DOHH2 (cell line): Measurements from ENCODE around the gene TDP2.

ENCODE experiments used
- H3F3A ChIP-seq: fragments of 200-600 bp; sonication (generic), shearing (Covaris generic); 2 replicates; pipeline ENCODE4 v1.6.0; 2016; ENCODE audit warnings: antibody characterized with exemption, mild to moderate bottlenecking; ENCODE audit not compliant: control insufficient read depth, insufficient read depth
- H3K27ac ChIP-seq: fragments of 200-600 bp; sonication (generic); 2 replicates; pipeline ENCODE4 v1.5.1; 2014; ENCODE audit warnings: low read depth, mild to moderate bottlenecking, low read length, moderate library complexity
- H3K27me3 ChIP-seq: fragments of 200-600 bp; sonication (generic); 2 replicates; pipeline ENCODE4 v1.6.1; 2014; ENCODE audit warnings: mild to moderate bottlenecking, low read length, mixed read lengths; ENCODE audit not compliant: control insufficient read depth
- H3K36me3 ChIP-seq: fragments of 200-600 bp; sonication (generic); 2 replicates; pipeline ENCODE4 v1.6.1; 2014; ENCODE audit warnings: mild to moderate bottlenecking, low read length, moderate library complexity, mixed read lengths; ENCODE audit not compliant: control insufficient read depth
- H3K4me1 ChIP-seq: fragments of 200-600 bp; sonication (generic); 2 replicates; pipeline ENCODE4 v1.6.1; 2014; ENCODE audit warnings: mild to moderate bottlenecking, low read length, mixed read lengths; ENCODE audit not compliant: control insufficient read depth
- H3K4me2 ChIP-seq: fragments of 200-600 bp; sonication (generic); 2 replicates; pipeline ENCODE4 v1.6.0; 2014; ENCODE audit warnings: mild to moderate bottlenecking, low read length, moderate library complexity
- H3K4me3 ChIP-seq: fragments of 200-600 bp; sonication (generic); 2 replicates; pipeline ENCODE4 v1.5.1; 2014; ENCODE audit warnings: mild to moderate bottlenecking, low read length, mixed read lengths
- H3K79me2 ChIP-seq: fragments of 200-600 bp; sonication (generic); 2 replicates; pipeline ENCODE4 v1.6.1; 2014; ENCODE audit warnings: mild to moderate bottlenecking, low read length, mixed read lengths; ENCODE audit not compliant: control insufficient read depth
- H3K9me2 ChIP-seq: fragments of 200-600 bp; sonication (generic); replicated peaks from 2 replicates; pipeline ENCODE4 v1.6.1; 2014; ENCODE audit warnings: mild to moderate bottlenecking, low read length, mixed read lengths; ENCODE audit not compliant: control insufficient read depth
- H3K9me3 ChIP-seq: fragments of 200-600 bp; sonication (generic); 2 replicates; pipeline ENCODE4 v1.6.1; 2014; ENCODE audit warnings: antibody characterized with exemption, low read length, mixed read lengths; ENCODE audit not compliant: control insufficient read depth, insufficient read depth
- H4K20me1 ChIP-seq: fragments of 200-600 bp; sonication (generic); 2 replicates; pipeline ENCODE4 v1.6.0; 2014; ENCODE audit warnings: low read depth, mild to moderate bottlenecking, antibody characterized with exemption, low read length, moderate library complexity; ENCODE audit not compliant: control insufficient read depth, insufficient read depth
- EZH2phosphoT487 ChIP-seq: fragments of 200-600 bp; sonication (generic); IDR thresholded peaks from 2 replicates; pipeline ENCODE4 v1.6.1; 2017; ENCODE audit warnings: borderline replicate concordance, mild to moderate bottlenecking, antibody characterized with exemption, low read length, moderate library complexity, mixed read lengths
- TF ChIP-seq, protein P1 (sequence below): fragments of 200-600 bp; sonication (generic); IDR thresholded peaks from one replicate; pipeline ENCODE4 v1.5.1; 2014; ENCODE audit warnings: antibody characterized with exemption, mild to moderate bottlenecking, low read depth, low read length; ENCODE audit not compliant: poor library complexity, severe bottlenecking

TDP2 gene

GRCh38 chr6:24708612-24709011, 41.9 kb upstream of the TDP2 start:
- H3K4me2 ChIP-seq = no peak overlapping the region
- peaks cover 41% of the 10 kb centered on the region for H3K79me2 ChIP-seq
- H3K27me3 ChIP-seq = no peaks in the 10 kb centered on the region
- H3K9me3 ChIP-seq = no peaks in the 10 kb centered on the region
- H3K4me3 ChIP-seq = no peak overlapping the region
- H3F3A ChIP-seq = peaks cover 25% of the 10 kb centered on the region
- H4K20me1 ChIP-seq = peaks cover 6% of the 10 kb centered on the region; the same call in 1 of the 2 replicates
- no peak overlapping the region for H3K27ac ChIP-seq
- peaks cover 99% of the 10 kb centered on the region for H3K36me3 ChIP-seq
- H3K4me1 ChIP-seq = peaks cover 5% of the 10 kb centered on the region
- no peaks in the 10 kb centered on the region for H3K9me2 ChIP-seq
- TF ChIP-seq EZH2phosphoT487 = no peak
- TF ChIP-seq, protein P1, sequence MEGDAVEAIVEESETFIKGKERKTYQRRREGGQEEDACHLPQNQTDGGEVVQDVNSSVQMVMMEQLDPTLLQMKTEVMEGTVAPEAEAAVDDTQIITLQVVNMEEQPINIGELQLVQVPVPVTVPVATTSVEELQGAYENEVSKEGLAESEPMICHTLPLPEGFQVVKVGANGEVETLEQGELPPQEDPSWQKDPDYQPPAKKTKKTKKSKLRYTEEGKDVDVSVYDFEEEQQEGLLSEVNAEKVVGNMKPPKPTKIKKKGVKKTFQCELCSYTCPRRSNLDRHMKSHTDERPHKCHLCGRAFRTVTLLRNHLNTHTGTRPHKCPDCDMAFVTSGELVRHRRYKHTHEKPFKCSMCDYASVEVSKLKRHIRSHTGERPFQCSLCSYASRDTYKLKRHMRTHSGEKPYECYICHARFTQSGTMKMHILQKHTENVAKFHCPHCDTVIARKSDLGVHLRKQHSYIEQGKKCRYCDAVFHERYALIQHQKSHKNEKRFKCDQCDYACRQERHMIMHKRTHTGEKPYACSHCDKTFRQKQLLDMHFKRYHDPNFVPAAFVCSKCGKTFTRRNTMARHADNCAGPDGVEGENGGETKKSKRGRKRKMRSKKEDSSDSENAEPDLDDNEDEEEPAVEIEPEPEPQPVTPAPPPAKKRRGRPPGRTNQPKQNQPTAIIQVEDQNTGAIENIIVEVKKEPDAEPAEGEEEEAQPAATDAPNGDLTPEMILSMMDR = no peak

DNA sequence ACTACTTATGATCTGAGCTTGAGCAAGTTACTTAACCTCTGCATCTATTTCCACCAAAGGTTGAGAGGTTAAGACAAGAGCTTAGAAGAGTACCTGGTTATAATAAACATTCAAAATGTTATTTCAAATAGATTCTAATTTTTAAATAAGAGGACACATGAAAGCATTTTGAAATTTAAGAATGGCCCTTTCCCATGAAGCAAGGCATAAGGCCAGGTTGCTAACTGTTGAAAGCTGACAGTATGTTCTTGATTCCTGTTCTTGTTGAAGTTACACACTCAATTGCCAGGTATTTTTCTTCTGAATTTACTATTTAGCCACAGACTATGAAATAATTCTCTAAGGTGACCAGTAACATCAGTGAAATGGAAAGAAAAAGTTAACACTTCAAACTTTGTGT, 37.8 kb upstream of the TDP2 start:
- Histone ChIP-seq H3F3A (peaks cover 46% of the 10 kb centered on the region), H3K4me2 (no peak overlapping the region), H3K27me3 (no peaks in the 10 kb centered on the region), H3K27ac (no peak overlapping the region), H3K79me2 (peaks cover 9% of the 10 kb centered on the region), H4K20me1 (no peaks in the 10 kb centered on the region), H3K4me3 (no peak overlapping the region), H3K9me2 (no peaks in the 10 kb centered on the region), H3K9me3 (no peaks in the 10 kb centered on the region), H3K4me1 (peaks cover 10% of the 10 kb centered on the region), H3K36me3 (peaks cover 85% of the 10 kb centered on the region)
- no peak for TF ChIP-seq EZH2phosphoT487
- TF ChIP-seq, protein P1 = no peak

DNA sequence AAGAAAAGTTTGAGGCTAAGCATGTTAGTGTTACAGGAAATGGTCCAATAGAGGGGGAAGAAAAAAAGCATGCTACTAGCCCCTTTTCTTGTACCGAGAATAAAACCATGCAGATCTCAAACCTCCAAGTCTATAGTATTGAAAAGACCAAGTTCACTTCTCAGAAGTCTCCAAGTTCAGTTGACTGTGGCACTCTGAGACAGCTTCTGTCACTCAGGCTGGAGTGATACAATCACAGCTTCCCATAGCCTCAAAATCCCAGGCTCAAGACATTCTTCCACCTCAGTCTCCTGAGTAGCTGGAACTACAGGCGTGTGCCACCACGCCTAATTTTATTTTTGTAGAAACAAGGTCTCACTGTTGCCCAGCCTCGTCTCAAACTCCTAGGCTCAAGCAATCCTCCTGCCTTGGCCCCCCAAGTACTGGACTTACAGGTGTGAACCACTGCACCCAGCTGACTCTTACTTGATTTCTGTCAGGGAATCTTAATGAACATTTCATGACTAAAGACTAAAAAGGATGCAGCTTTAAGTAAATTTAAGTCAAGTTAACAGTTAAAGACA, 36.1 kb upstream of the TDP2 start:
- Histone ChIP-seq H3K27me3 (no peaks in the 10 kb centered on the region), H3K4me3 (no peak overlapping the region)

More for the DNA sequence above, 36.1 kb upstream of the TDP2 start:
- H3K9me3 ChIP-seq = no peaks in the 10 kb centered on the region
- peaks cover 58% of the 10 kb centered on the region for H3F3A ChIP-seq
- no peaks in the 10 kb centered on the region for H4K20me1 ChIP-seq
- peaks cover 10% of the 10 kb centered on the region for H3K4me1 ChIP-seq
- TF ChIP-seq, protein P1 = no peak
- TF ChIP-seq EZH2phosphoT487 = no peak
- H3K36me3 ChIP-seq = peaks cover 68% of the 10 kb centered on the region
- H3K4me2 ChIP-seq = no peak overlapping the region
- H3K79me2 ChIP-seq = no peaks in the 10 kb centered on the region
- no peaks in the 10 kb centered on the region for H3K9me2 ChIP-seq
- H3K27ac ChIP-seq = no peak overlapping the region
